ENCODE results near the gene HTATIP2. TPM values are rescaled to one million over a fixed set of nuclear protein-coding genes. Genes with fewer than 3 reads are reported as not detected.
"Not testable (repeated sequence)": the region's sequence is repeated elsewhere in the genome, so short reads cannot be mapped to it uniquely, and the experiment has no call there.

HTATIP2 gene
- polyA plus RNA-seq (2013, experiment 1 of 2; ENCODE audit: insufficient read length) = 25.7 TPM
- polyA plus RNA-seq (2013, experiment 2 of 2; ENCODE audit: insufficient read length) = 24.7 TPM

DNA sequence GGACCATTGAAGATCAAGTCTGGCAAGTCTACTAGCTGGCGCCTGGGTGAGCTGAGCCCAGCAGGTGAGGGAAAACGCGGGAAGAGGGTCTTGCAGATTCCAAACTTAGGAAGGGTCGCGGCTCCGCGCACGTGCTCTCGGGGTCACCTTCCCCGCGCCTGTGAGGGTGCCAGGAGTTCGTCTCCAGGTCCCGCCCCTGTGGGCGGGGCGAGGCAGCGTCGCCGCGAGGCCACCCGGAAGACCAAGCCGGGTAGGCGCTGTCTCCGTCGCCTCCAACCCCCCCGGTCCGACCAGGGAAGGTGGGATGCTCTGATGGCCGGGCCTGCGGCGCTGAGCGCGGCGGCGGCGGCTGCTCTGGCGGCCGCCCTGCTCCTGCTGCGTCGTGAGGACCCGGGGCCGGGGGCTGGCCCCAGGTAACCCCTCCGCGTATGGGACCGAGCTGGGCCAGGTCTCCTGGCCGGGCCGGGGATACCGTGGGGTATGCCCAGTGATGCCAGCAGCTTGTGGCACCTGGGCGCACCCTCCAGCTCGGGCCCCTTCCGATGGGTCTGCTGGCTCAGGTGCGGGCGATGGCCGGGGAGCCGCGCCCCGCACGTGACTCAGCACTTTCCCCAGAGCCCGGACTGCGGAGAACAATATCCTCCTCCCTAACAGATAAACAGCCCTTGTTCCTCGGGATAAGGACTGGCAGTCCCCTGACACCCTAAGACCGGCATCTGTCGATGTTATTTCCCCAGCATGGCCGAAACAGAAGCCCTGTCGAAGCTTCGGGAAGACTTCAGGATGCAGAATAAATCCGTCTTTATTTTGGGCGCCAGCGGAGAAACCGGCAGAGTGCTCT, at the start of gene HTATIP2:
HTATIP2 (plus strand) TSS at position 215 of the 841 bp plus-strand sequence; CDS start at position 739, 524 bp downstream.
- DNase-seq = peak; percentile 55

DNA sequence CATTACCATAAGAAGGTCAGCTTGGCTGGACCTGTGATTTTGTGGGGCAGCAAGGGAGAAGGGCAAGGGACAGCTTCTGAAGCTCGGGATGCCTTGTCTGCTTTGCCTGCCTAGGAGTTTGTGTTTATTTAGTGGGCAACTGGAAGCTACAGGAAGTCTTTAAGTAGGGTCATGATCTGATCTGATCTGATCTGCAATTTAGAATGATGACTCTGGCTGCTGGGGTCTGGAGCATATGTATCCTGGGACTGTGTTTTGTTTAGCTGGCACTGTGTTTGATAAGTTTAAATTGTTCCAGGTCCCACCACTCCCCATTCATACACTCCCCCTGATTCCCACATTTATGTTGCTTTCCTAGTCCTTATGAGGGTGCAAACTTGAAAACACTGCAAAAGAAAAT, 47.7 kb upstream of the HTATIP2 start:
- DNase-seq = no peak

GRCh38 chr11:20321177-20321576, 42.3 kb upstream of the HTATIP2 start:
- DNase-seq = no peak

DNA sequence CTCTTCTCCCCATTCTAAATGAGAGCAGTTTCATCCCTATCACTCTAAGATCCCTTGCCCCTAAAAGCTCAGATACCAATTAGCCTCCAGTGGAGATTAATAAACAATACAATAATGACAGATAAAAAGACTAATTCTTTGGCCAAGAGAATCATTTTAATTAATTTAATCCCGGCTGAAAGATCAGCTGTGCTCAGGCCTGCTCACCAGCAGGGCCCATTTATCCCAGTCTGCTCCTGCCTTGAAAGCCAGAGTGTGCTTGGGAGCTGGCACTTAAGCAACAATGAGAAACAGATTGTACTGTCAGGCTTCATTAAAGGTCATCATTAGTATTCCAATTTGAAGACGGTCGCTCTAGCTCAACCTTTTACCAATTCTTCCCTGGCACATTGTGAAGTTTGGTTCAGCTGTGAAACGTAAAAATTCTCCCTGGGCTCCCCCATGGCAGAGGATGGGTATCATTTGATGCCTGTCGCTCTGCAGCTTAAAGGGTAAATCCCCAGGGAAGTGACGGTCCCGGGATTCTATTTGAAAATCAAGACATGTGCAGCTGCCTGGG, 36.1 kb upstream of the HTATIP2 start:
- DNase-seq = no peak

GRCh38 chr11:20336056-20336455, 27.5 kb upstream of the HTATIP2 start:
- no peak for DNase-seq

GRCh38 chr11:20337526-20338154, 25.9 kb upstream of the HTATIP2 start:
- DNase-seq = peak; percentile 30

DNA sequence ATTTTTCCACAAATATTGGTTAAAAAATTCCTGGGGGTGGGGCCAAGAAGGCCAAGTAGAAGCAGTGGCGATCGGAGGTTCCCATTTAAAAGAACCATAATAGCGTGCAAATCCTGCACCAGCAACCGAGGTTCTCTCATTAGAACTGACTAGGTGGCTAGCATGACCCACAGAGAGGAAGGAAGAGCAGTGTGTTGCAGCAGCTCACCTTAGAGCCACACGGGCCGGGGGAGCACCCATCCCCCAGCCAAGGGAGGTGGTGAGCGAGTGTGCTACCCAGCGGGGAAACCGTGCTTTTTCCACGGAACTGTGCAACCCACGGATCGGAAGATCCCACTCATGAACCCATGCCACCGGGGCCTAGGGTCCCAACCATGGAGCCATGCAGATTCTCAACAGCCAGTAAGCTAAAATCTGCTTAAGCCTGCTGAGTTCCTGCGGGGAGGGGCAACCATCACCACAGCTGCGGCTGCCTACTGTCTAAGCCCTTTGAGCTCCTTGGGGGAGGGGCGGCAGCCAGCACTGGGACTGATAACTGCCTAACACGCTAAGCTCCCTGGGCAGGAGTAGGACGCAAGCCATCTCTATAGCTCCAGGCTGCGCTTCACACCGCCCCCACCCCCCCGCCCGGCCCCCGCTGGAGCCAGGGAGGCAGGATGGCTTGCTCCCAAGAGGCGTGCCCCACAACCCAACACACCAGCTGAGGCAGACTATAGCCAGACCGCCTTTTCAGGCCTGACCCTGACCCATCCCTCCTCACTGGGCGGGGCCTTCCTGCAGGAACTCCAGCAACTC, 21.0 kb upstream of the HTATIP2 start:
- no peak for DNase-seq

DNA sequence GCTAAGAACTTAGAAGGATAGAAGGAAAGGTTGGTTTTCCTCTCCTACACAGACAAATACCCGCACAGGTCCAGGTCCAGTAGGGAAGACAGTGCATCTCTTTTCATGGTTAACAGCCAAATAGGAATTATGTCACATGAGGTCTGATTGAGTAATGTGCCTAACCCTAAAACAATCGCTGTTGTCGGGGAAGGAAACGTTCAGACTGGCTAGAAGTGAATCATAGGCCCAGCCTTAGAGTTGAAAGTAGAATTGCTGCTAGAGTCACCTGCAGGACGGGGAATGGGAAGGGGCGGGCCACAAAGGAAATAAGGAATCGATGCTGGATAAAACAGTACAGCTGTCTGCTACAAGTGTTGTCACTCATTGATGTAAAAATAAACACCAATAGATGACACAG, 12.4 kb upstream of the HTATIP2 start:
- DNase-seq = no peak

GRCh38 chr11:20351751-20352262, 11.7 kb upstream of the HTATIP2 start:
- DNase-seq = no peak

DNA sequence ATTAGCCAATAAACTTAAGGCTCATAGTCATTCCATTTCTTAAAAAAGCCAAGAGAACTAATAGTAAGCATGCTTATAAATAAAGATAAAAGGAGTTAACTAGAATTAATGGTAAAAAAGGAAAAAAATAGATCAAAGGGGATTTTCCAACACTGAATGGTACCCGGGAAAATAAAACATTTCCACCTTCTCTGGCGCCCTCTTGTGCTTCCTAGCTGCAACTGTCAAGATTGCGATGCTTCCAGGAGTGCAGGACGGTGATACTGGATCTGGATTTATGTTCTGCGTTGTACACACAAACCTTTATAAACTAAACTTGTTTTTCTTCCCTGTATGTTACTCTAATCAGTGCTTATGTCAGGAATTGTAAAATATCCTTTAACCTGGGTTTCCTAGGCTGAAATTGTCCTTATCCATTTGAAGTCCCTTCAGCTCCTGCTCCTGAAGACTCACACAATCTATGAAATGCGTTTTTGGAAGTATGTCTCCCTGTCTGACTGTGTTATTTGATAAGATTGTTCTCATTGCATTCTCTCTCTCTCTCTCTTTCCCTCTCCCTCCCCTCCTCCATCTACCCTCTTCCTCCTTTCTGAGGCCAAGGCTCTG, 9.6 kb upstream of the HTATIP2 start:
- peak; percentile 37 for DNase-seq

DNA sequence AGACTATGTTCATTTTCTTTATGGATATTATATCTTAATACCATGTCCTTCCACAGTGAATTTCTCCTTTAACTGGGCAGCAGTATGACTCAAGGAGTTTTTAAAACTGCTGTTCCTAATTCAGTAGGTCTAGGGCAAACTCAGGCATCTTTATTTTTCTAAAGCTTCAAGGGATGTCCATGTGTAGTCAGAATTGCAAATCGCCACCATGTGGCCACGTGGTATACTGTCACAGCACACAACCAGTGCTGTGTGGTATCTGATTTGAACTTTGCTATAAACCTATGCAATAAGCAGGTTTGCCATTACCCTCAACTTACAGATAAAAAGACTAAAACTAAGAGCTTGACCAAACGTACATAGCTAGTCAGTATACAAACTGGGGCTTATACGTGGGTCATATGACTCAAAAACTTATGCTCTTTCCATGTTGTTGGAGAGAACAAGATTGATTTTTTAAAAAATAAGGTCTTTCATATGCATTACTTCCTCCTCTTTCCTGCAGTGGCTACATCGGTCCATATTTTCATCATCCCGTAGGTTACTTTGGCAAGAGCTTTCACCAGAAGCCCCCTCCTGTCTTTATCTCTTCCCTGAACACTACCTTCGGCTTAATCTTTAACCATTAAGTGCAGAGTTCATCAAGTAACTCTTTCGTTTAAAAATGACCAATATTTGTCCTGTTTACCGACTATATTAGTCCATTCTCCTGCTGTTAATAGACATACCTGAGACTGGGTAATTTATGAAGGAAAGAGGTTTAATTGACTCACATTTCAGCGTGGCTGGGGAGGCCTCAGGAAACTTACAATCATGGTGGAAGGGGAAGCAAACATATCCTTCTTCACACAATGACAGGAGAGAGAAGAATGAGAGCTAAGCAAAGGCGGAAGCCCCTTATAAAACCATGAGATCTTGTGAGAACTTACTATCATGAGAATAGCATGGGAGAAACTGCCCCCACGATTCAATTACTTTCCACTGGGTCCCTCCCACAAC, 8.0 kb upstream of the HTATIP2 start:
- peak; percentile 44 for DNase-seq

- no peak for DNase-seq
These were observed 6.4 kb upstream of the HTATIP2 start for GRCh38 chr11:20357150-20357549.

DNA sequence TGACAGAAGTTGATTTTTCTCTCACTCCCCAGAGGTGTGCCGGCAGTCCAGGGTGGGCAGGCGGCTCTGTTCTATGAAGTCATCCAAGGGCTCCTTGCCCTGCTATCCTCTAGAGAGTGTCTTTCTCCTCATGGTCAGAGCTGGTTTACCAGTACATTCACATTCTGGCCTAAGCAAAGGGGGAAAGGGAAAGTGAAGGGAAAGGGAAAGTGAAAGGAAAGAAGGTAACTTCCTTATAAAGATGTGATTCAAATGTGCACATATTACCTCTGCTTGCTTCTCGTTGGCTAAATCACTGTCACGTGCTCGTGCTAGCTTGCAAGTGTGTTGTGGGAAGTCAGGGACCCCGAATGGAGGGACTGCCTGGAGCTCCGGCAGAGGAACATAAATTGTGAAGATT, 2.9 kb upstream of the HTATIP2 start:
- DNase-seq = peak; percentile 39

DNA sequence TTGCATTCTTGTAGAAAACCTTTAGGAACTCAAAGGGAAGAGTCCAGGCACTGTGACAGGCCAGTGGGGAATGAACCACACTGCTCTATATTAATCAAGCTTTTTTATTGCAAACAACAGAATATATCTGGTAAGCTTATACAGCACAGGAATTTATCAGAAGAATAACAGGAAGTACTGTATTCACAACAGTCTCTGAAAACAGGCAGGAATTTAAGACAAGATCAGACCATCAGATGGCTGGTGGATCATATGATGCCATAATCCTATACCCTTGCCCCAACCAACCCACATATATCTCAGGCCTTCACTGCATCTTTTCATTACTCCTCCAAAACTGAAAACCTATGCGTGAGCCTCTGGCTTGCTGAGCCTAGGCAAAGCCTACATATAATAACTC, 1.0 kb upstream of the HTATIP2 start:
- DNase-seq = no peak

GRCh38 chr11:20363149-20363499, 390 bp upstream of the HTATIP2 start:
- no peak for DNase-seq

DNA sequence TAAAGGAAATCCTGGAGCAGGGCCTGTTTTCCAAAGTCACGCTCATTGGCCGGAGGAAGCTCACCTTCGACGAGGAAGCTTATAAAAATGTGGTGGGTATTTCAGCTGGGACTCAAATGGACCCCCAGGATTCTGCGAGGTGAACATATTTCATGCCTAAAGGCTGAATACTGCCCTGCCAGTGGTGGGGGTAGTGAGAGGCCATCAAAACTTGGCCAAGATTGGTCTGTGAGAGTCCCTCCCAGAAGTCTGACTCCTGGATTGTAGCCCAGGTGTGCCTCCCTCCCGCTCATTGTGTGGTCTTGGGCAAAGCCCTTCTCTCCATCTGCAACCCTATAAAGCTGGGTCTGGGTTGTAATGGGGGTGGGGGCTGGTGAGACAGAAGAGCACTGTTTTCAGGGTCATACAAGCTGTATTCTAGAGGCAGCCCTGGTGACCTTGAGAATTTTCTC, 853 bp downstream of the HTATIP2 start:
- DNase-seq = no peak

- not testable (repeated sequence) for DNase-seq
These were observed 2.0 kb downstream of the HTATIP2 start for GRCh38 chr11:20365465-20365864.

- DNase-seq = peak; percentile 83
These were observed 3.9 kb downstream of the HTATIP2 start for GRCh38 chr11:20367313-20367948.

DNA sequence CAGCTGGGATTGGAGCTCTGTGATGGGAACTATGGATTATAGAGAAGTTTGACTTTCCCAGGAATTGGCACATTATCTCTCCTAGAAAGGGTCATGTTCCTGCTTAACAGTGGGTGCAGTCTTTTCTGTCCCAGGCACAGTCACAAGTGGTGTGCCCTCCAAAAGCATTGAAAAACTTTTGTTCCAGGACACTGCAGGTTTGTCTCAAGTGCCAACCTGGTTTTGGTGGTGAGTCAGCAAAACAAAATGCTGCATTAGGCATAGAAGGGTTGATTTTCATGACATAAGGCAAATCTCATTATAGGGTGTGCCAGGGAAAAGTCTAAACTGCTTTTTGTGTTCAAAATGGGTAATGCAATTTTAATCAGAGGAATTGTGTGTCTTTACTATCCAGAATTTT, 4.9 kb downstream of the HTATIP2 start:
- DNase-seq = no peak

DNA sequence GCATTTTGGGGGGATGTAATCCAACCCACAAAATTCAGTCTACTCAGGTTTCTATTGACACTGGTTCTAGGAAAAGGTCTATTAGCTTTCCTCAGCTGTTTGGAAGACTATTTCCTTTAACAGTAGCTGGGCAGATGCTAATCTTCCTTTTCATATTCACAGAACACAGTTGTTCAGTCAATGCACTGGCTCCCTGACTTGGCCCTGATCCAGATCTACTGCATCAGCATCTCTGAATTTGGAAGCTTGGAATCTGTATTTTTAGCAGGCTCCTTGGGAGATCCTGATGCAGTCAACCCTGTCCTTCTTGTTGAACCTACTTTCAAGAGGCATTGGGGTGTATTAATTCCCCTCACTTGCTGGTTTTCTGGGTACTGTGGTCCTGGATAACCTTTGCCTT, 6.3 kb downstream of the HTATIP2 start:
- no peak for DNase-seq
